Kidney capillary endothelial cell (primary cell): ENCODE data around the gene LRRC4B.
"Not testable (repeated sequence)": the region's sequence is repeated elsewhere in the genome, so short reads cannot be mapped to it uniquely, and the experiment has no call there.

ENCODE experiments used
- DNase-seq: peaks from one replicate; pipeline ENCODE4 v3.0.0-alpha.2; 2018; ENCODE audit warnings: low spot score

The LRRC4B gene

GRCh38 chr19:50486823-50487515 is 81.3 kb downstream of the LRRC4B start:
- peak; percentile 35 for DNase-seq

- DNase-seq, result no peak
Measured at GRCh38 chr19:50485284-50485955, 82.8 kb downstream of the LRRC4B start.

GRCh38 chr19:50482916-50483315 is 85.3 kb downstream of the LRRC4B start:
- no peak for DNase-seq

- DNase-seq, result no peak
Measured at GRCh38 chr19:50482271-50482855, 85.9 kb downstream of the LRRC4B start.

DNA sequence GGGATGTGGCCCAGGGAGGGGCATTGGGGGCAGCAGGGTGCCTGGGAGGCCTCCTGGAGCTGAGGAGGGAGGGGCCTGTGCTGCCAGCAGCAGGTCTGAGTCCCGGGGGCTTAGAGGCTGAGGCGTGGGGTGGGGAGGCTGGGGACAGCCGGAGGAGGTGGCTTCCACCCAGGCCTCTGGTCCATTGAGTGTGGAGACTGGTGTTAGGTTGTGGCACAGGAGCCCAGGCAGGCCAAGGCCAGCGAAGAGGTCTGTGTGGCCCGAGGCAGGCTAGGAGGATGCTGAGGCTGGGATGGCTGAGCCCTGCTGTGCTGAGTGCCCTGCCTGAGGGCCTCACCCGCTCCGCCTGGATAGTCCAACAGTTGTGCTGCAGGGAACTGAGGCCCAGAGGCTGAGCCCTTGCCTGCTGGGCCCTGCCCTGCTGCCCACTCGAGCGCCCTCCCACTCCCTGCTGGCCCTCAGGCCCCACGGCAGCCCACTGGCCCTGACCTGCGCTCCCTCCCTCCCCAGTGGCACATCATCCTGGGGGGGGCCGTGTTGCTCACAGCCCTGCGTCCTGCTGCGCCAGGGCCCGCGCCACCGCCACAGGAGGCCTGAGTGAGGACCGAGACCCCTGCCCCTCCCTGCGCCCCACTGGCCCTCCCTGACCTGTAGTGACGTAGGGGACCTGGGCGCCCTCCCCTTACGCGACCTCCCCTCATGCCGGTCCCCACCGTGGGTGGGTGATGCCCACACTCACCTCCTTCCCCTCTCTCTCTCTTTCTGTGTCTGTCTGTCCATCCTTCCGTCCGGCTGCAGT is 86.7 kb downstream of the LRRC4B start:
- no peak for DNase-seq

- DNase-seq, result no peak
Measured at GRCh38 chr19:50480281-50481111, 87.7 kb downstream of the LRRC4B start.

GRCh38 chr19:50479761-50480251 is 88.4 kb downstream of the LRRC4B start:
- DNase-seq, result no peak

DNA sequence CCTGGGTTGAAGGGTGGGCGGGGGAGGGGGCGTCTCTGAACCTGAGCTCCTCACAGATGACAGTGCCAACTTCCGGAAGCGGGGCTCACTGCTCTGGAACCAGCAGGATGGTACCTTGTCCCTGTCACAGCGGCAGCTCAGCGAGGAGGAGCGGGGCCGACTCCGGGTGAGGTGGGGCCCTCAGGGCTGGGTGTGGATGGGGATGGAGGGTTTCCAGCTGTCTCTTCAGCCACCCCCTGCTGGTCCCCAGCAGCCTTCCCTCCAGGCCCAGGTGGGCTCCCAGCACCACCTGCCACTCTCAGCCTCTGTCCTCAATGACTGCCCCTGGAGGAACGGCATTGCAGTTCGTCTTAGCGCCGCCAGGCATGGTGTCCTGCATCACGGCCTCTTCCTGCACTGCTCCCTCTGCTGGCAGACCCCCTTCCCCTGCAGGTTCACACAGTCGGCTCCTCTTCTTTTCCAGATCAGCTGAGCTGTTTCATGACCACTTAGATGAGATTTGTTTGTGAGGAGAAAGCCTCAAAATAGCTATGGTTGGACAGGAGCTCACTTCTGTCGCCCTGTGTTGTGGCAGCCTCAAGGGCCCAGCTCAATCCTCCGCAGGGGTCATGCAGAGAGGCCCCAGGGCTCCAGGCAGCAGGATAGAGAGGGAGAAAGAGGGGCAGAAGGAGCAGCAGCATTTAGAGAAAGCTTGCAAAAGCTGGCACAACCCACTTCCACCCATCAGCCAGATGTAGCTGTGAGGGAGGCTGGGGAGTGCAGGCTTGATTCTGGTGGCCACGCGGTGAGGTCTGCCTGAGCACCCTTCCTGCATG is 89.1 kb downstream of the LRRC4B start:
- no peak for DNase-seq

GRCh38 chr19:50477751-50478515 is 90.3 kb downstream of the LRRC4B start:
- DNase-seq, result no peak

DNA sequence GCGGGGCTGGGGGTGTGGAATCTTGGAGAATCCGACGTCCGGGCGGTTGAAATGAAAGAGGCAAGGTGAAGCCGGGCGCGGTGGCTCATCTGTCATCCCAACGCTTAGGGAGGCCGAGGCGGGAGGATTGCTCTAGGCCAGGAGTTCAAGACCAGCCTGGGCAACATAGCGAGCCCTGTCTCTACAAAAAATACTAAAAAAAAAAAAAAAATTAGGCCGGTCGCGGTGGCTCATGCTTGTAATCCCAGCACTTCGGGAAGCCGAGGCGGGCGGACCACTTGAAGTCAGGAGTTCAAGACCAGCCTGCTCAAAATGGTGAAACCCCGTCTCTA is 91.4 kb downstream of the LRRC4B start:
- no peak for DNase-seq

- DNase-seq, result peak; percentile 85
Measured at GRCh38 chr19:50476224-50476906, 91.9 kb downstream of the LRRC4B start, which contains the start of the genes EMC10 and GARIN5A. Gene EMC10 (plus strand): TSS chr19:50476507. CDS start chr19:50476545, 38 bp downstream. Gene GARIN5A (minus strand): TSS chr19:50476848. CDS start chr19:50476388, 460 bp downstream.

GRCh38 chr19:50475736-50476223 is 92.5 kb downstream of the LRRC4B start:
- DNase-seq, result no peak

GRCh38 chr19:50475101-50475568 is 93.1 kb downstream of the LRRC4B start:
- DNase-seq, result no peak

- not testable (repeated sequence) for DNase-seq
Measured at GRCh38 chr19:50473336-50473735, 94.9 kb downstream of the LRRC4B start.

DNA sequence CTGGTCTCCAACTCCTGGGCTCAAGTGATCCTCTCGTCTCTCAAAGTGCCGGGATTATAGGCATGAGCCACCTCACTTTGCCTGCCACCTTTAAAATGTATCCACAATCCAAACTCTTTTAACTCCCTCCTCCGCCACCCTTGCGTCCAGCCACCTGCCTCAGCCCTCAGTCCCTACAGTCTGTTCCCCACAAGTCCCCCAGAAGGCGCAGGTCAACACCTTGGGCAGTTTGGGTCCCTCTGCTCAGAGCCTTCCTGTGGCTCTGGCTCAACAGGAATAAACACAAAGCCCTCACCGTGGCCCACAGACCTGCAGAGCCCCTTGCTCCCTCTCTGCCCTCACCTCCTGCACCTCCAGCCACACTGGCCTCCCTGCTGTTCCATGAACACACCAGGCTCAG is 99.4 kb downstream of the LRRC4B start:
- no peak for DNase-seq

DNA sequence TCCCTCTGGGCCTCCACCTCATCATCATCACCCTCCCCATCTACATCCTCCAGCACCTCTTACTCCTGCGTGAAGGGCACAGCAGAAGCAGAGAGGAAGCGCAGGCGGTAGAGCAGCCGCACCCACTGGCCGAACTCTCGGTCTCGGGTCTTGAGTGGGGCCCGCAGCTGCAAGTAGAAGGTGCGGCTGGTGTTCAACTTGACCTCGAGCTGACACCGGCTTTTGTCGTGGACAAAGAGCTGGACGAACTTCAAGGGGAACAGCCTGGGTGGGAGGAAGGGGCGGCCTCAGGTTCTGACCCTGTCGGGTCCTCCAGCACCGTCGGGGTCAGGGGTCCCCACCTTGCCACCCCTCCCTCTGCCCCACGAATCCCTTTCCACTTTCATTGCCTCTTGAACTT is 100.7 kb downstream of the LRRC4B start:
- no peak for DNase-seq
